Neuronal stem cell (in vitro differentiated cells): ENCODE measurements around the gene TTPAL.

ENCODE experiments used
- DNase-seq: peaks from one replicate; pipeline ENCODE4 v3.0.0-alpha.2; 2013; ENCODE audit warnings: low spot score
- H2AFZ ChIP-seq: one replicate; pipeline ENCODE4 v1.6.1; 2013; ENCODE audit warnings: mild to moderate bottlenecking, low read length, inconsistent platforms
- H2AK5ac ChIP-seq: 2 replicates; pipeline ENCODE4 v1.6.1; 2013; ENCODE audit warnings: low read depth, mild to moderate bottlenecking, inconsistent platforms, low read length, moderate library complexity, mixed read lengths
- H2BK120ac ChIP-seq: 2 replicates; pipeline ENCODE4 v1.6.1; 2013; ENCODE audit warnings: low read depth, mild to moderate bottlenecking, inconsistent platforms, low read length, moderate library complexity, mixed read lengths
- H2BK12ac ChIP-seq: one replicate; pipeline ENCODE4 v1.6.1; 2013; ENCODE audit warnings: low read length, inconsistent platforms
- H2BK15ac ChIP-seq: 2 replicates; pipeline ENCODE4 v1.6.1; 2013; ENCODE audit warnings: mild to moderate bottlenecking, low read length, inconsistent platforms, mixed read lengths
- H2BK5ac ChIP-seq: one replicate; pipeline ENCODE4 v1.6.1; 2013; ENCODE audit warnings: inconsistent platforms, mild to moderate bottlenecking, low read length, moderate library complexity
- H3K14ac ChIP-seq: one replicate; pipeline ENCODE4 v1.6.1; 2013; ENCODE audit warnings: low read length, inconsistent platforms
- H3K18ac ChIP-seq: 2 replicates; pipeline ENCODE4 v1.6.1; 2013; ENCODE audit warnings: low read length, inconsistent platforms
- H3K23ac ChIP-seq: 2 replicates; pipeline ENCODE4 v1.6.1; 2013; ENCODE audit warnings: low read depth, mild to moderate bottlenecking, mixed read lengths, low read length, inconsistent platforms; ENCODE audit not compliant: poor library complexity
- H3K27ac ChIP-seq: replicated peaks from 3 replicates; pipeline ENCODE4 v1.5.1; 2013; ENCODE audit warnings: low read length, inconsistent platforms
- H3K27me3 ChIP-seq, 3 experiments: 2 replicates each; pipeline ENCODE4 v1.6.1; 2013; ENCODE audit warnings: low read length in 3 of 3, mild to moderate bottlenecking in 2 of 3, inconsistent platforms in 1 of 3, low read depth in 1 of 3, mixed read lengths in 1 of 3, moderate library complexity in 1 of 3; ENCODE audit not compliant: control insufficient read depth in 3 of 3, insufficient read depth in 3 of 3
- H3K36me3 ChIP-seq, 2 donors: replicated peaks in 1 of 2; 2 replicates each; pipeline ENCODE4 v1.6.1; 2013; ENCODE audit warnings: low read length in 2 of 2; ENCODE audit not compliant: control insufficient read depth in 2 of 2, insufficient read depth in 2 of 2
- H3K4ac ChIP-seq: 2 replicates; pipeline ENCODE4 v1.6.1; 2013; ENCODE audit warnings: inconsistent platforms, mild to moderate bottlenecking, low read length, moderate library complexity
- H3K4me1 ChIP-seq, 2 donors: 1 replicate in 1 of 2; 2 replicates in 1 of 2; pipeline ENCODE4 v1.6.1; 2013; ENCODE audit warnings: low read length in 2 of 2, low read depth in 1 of 2; ENCODE audit not compliant: control insufficient read depth in 2 of 2, insufficient read depth in 1 of 2
- H3K4me2 ChIP-seq: one replicate; pipeline ENCODE4 v1.6.1; 2013; ENCODE audit warnings: mild to moderate bottlenecking, low read length, inconsistent platforms; ENCODE audit not compliant: insufficient read depth, poor library complexity, severe bottlenecking
- H3K4me3 ChIP-seq, 2 donors: 2 replicates each; pipeline ENCODE4 v1.5.1; 2013; ENCODE audit warnings: low read length in 2 of 2, mild to moderate bottlenecking in 2 of 2, inconsistent platforms in 1 of 2, moderate library complexity in 1 of 2
- H3K79me1 ChIP-seq: one replicate; pipeline ENCODE4 v1.6.1; 2013; ENCODE audit warnings: low read depth, mild to moderate bottlenecking, inconsistent platforms, low read length, moderate library complexity
- H3K9ac ChIP-seq: one replicate; pipeline ENCODE4 v1.6.1; 2013; ENCODE audit warnings: mild to moderate bottlenecking, low read depth, low read length, inconsistent platforms; ENCODE audit not compliant: poor library complexity
- H3K9me3 ChIP-seq, 2 donors: replicated peaks in 1 of 2; 2 replicates each; pipeline versions ENCODE3 to v1.6.1; 2013; ENCODE audit warnings: low read length in 2 of 2, mild to moderate bottlenecking in 2 of 2, inconsistent platforms in 1 of 2, low read depth in 1 of 2, mixed read lengths in 1 of 2, moderate library complexity in 1 of 2; ENCODE audit not compliant: control insufficient read depth in 2 of 2, insufficient read depth in 1 of 2
- H4K8ac ChIP-seq: one replicate; pipeline ENCODE4 v1.6.1; 2013; ENCODE audit warnings: low read depth, mild to moderate bottlenecking, inconsistent platforms, low read length, moderate library complexity
- H4K91ac ChIP-seq: one replicate; pipeline ENCODE4 v1.6.1; 2013; ENCODE audit warnings: low read length, low read depth, mild to moderate bottlenecking, inconsistent platforms; ENCODE audit not compliant: poor library complexity
- WGBS, 2 donors: extraction: QIAGEN DNeasy Blood & Tissue Kit; methylation state at CpG; one replicate each; pipeline ENCODE4 v1.1.7; 2013; ENCODE audit warnings: missing lambda C conversion rate in 2 of 2, mixed read lengths in 1 of 2; ENCODE audit not compliant: insufficient read length in 2 of 2, insufficient replicate concordance in 1 of 2; ENCODE audit errors: extremely low coverage in 2 of 2; 5-methylcytosine and 5-hydroxymethylcytosine counted together

TTPAL gene

GRCh38 chr20:44526129-44526528 lies 50.5 kb downstream of the TTPAL start:
- H3K4me2 ChIP-seq, result no peak overlapping the region
- H2BK120ac ChIP-seq, result no peak overlapping the region
- no peak overlapping the region for H2AK5ac ChIP-seq
- H2BK5ac ChIP-seq, result no peak overlapping the region
- DNase-seq, result no peak
- no peak overlapping the region for H4K91ac ChIP-seq
- H3K36me3 ChIP-seq, result no peaks in the 10 kb centered on the region
- no peak overlapping the region for H4K8ac ChIP-seq
- no peaks in the 10 kb centered on the region for H3K27me3 ChIP-seq
- no peak overlapping the region for H3K18ac ChIP-seq
- no peak overlapping the region for H3K4ac ChIP-seq
- no peak overlapping the region for H3K9ac ChIP-seq
- no peak overlapping the region for H2BK12ac ChIP-seq
- no peak overlapping the region for H3K23ac ChIP-seq
- no peak overlapping the region for H3K27ac ChIP-seq
- no peak overlapping the region for H3K14ac ChIP-seq
- H3K4me3 ChIP-seq, result no peak overlapping the region
- no peak overlapping the region for H2BK15ac ChIP-seq
- H3K79me1 ChIP-seq, result no peaks in the 10 kb centered on the region
- H3K4me1 ChIP-seq, result peaks cover 3 to 5% of the 10 kb centered on the region in 2 donors
- no peak overlapping the region for H2AFZ ChIP-seq
- no CpG with 5 or more reads among the region's 6 CpGs for whole genome bisulfite sequencing, 2 donors
- H3K9me3 ChIP-seq, result no peaks in the 10 kb centered on the region

- no CpG with 5 or more reads among the region's 4 CpGs for WGBS, 2 donors
- Histone ChIP-seq H2AK5ac (no peak overlapping the region), H4K8ac (no peak overlapping the region), H3K4me3 (no peak overlapping the region), H2BK12ac (no peak overlapping the region), H2AFZ (no peak overlapping the region), H3K9ac (no peak overlapping the region), H3K4me1 (peaks cover 6 to 11% of the 10 kb centered on the region in 2 donors), H2BK15ac (no peak overlapping the region), H3K27ac (no peak overlapping the region), H3K23ac (no peak overlapping the region), H3K27me3 (no peaks in the 10 kb centered on the region), H2BK5ac (no peak overlapping the region), H3K4ac (no peak overlapping the region), H3K14ac (no peak overlapping the region), H3K4me2 (no peak overlapping the region), H3K36me3 (no peaks in the 10 kb centered on the region), H3K9me3 (no peaks in the 10 kb centered on the region), H2BK120ac (no peak overlapping the region), H3K18ac (no peak overlapping the region), H4K91ac (no peak overlapping the region), H3K79me1 (no peaks in the 10 kb centered on the region)
- DNase-seq, result no peak
These were observed 52.1 kb downstream of the TTPAL start for GRCh38 chr20:44527716-44528199.

DNA sequence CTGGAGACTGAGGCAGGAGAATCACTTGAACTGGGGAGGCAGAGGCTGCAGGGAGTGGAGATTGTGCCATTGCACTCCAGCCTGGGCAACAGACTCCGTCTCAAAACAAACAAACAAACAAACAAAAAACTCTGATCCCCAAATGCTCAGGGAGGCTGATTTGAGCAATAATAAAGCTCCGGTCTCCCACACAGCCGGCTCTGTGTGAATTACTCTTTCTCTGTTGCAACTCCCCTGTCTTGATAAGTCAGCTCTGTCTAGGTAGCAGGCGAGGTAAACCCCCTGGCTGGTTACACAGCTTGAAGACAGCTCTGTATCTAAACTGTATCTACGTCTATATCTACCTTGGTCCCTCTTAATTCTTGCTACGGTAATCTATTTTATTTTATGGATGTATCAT lies 52.6 kb downstream of the TTPAL start:
- no CpG with 5 or more reads among the region's 6 CpGs for WGBS, 2 donors
- no peak overlapping the region for H4K8ac ChIP-seq
- H2AK5ac ChIP-seq, result no peak overlapping the region

GRCh38 chr20:44532259-44532980 lies 56.7 kb downstream of the TTPAL start:
- Histone ChIP-seq H3K79me1 (no peaks in the 10 kb centered on the region), H3K27ac (no peak overlapping the region), H3K14ac (no peak overlapping the region), H3K27me3 (no peaks in the 10 kb centered on the region), H2BK12ac (no peak overlapping the region), H3K4me3 (peak overlapping the region; percentile 50 to 98), H4K91ac (no peak overlapping the region), H3K4me2 (peak overlapping the region; percentile 46), H3K9ac (no peak overlapping the region), H2BK5ac (peak overlapping the region; percentile 56), H3K4me1 (peaks cover 7 to 9% of the 10 kb centered on the region in 2 donors), H2AK5ac (no peak overlapping the region), H2AFZ (peak overlapping the region; percentile 87), H2BK15ac (no peak overlapping the region), H2BK120ac (no peak overlapping the region), H3K4ac (no peak overlapping the region), H3K36me3 (no peaks in the 10 kb centered on the region), H3K18ac (no peak overlapping the region), H4K8ac (no peak overlapping the region), H3K23ac (no peak overlapping the region), H3K9me3 (no peaks in the 10 kb centered on the region)
- no peak for DNase-seq
- no CpG with 5 or more reads among the region's 11 CpGs for WGBS, 2 donors

More for the DNA sequence above, 52.6 kb downstream of the TTPAL start:
- Histone ChIP-seq H3K9me3 (no peaks in the 10 kb centered on the region), H3K4ac (no peak overlapping the region), H3K18ac (no peak overlapping the region), H2BK120ac (no peak overlapping the region), H3K36me3 (no peaks in the 10 kb centered on the region), H3K27me3 (no peaks in the 10 kb centered on the region), H3K4me2 (no peak overlapping the region), H3K27ac (no peak overlapping the region), H2BK5ac (no peak overlapping the region), H4K91ac (no peak overlapping the region), H3K23ac (no peak overlapping the region), H3K4me1 (peaks cover 7 to 11% of the 10 kb centered on the region in 2 donors), H3K14ac (no peak overlapping the region), H3K9ac (no peak overlapping the region), H2AFZ (no peak overlapping the region), H2BK12ac (no peak overlapping the region), H3K4me3 (no peak overlapping the region), H2BK15ac (no peak overlapping the region), H3K79me1 (no peaks in the 10 kb centered on the region)
- DNase-seq, result no peak
